AG09319 (cell line): ENCODE measurements around the gene TRIM47.
"Not testable (repeated sequence)": the region's sequence is repeated elsewhere in the genome, so short reads cannot be mapped to it uniquely, and the experiment has no call there.

ENCODE experiments used
- DNase-seq: peaks from one replicate; pipeline ENCODE4 v3.0.0-alpha.2; 2010; ENCODE audit warnings: low read depth; ENCODE audit errors: extremely low read depth
- CTCF ChIP-seq: IDR thresholded peaks from 2 replicates; pipeline ENCODE4 v1.5.1; 2011; ENCODE audit warnings: low read depth, mild to moderate bottlenecking, inconsistent platforms, low read length, moderate library complexity

TRIM47 gene

GRCh38 chr17:75869282-75870141, 8.9 kb downstream of the TRIM47 start:
- TF ChIP-seq CTCF, result no peak
- DNase-seq, result no peak

GRCh38 chr17:75868730-75869281, 9.6 kb downstream of the TRIM47 start:
- DNase-seq, result not testable (repeated sequence)

GRCh38 chr17:75865404-75866188, 12.8 kb downstream of the TRIM47 start:
- DNase-seq, result not testable (repeated sequence)

- not testable (repeated sequence) for DNase-seq
These were observed 13.5 kb downstream of the TRIM47 start for GRCh38 chr17:75864887-75865286.

GRCh38 chr17:75864448-75864871, 13.9 kb downstream of the TRIM47 start:
- no peak for TF ChIP-seq CTCF

GRCh38 chr17:75861927-75862317, 16.5 kb downstream of the TRIM47 start:
- no peak for DNase-seq
- TF ChIP-seq CTCF, result no peak

More at GRCh38 chr17:75864448-75864871, 13.9 kb downstream of the TRIM47 start:
- peak; percentile 75 for DNase-seq

GRCh38 chr17:75859358-75859757, 19.0 kb downstream of the TRIM47 start:
- not testable (repeated sequence) for DNase-seq

- no peak for DNase-seq
- no peak for TF ChIP-seq CTCF
These were observed 22.2 kb downstream of the TRIM47 start for GRCh38 chr17:75856062-75856756.
